RCC 7860 (cell line): ENCODE results near the gene KCNQ5.
"Not testable (repeated sequence)": the region's sequence is repeated elsewhere in the genome, so short reads cannot be mapped to it uniquely, and the experiment has no call there.

Experiments used
- DNase-seq: peaks from one replicate; pipeline ENCODE4 v3.0.0-alpha.2; 2015; ENCODE audit warnings: low spot score
- FAIRE-seq: peaks from 2 replicates; lab custom pipeline; 2012; peaks lifted over from hg19 to GRCh38; lab: Jason Lieb, UNC

Gene KCNQ5

DNA sequence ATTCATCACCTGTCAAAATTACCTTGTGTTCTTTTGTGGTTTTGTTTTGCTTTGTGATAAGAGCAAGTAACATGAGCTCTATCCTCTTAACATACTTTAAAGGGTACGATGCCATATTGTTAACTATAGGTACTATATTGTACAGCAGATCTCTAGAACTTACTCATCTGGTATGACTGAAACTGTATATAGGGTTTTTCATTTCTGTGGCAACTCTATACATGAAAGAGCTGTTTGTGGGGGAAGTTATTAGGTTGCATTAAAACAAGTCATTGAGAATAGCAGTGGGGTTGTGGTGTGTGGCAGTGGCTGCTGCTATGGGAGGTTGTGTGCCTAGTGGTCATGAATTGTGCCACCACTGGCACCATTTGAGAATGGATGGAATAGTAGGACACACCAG lies 268.4 kb downstream of the KCNQ5 start:
- DNase-seq = no peak
- FAIRE-seq = no peak

DNA sequence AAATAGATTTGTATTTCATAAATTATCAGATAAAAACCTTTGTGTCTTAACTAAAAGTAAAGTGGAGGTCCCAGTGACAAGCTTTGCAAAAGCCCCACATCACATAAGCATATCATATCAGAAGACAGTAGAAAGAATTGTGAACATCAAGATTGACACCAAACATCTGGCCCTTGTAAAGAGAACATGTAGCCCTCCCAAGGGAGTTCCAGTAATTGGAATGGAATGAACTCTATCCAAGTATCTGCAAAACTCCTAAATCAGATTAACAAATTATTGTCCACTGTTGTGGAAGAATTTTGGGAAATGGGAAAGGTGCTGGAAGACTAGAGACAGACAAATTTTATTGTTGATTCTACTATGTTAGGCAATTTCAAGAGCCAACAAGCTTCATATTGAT lies 268.8 kb downstream of the KCNQ5 start:
- FAIRE-seq (no peak), DNase-seq (no peak)

DNA sequence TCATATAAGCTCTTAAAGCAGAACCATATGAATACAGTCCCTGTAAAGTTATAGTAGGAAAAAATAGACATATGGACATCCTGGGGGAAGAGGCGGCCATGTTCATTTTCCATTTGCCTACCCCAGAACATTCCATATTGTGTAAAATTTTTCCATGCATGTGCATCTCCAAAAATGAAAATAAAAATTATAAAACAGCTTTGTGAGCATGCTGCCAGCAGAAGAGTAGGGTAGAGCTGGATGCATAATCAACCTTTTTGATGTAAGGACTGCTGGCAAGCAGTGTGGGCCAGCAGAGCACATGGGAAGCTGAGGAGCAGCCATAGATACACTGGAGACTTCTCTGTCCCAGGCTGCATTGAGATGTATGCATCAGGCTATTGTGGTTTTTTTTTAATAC lies 271.0 kb downstream of the KCNQ5 start:
- DNase-seq = no peak
- no peak for FAIRE-seq

DNA sequence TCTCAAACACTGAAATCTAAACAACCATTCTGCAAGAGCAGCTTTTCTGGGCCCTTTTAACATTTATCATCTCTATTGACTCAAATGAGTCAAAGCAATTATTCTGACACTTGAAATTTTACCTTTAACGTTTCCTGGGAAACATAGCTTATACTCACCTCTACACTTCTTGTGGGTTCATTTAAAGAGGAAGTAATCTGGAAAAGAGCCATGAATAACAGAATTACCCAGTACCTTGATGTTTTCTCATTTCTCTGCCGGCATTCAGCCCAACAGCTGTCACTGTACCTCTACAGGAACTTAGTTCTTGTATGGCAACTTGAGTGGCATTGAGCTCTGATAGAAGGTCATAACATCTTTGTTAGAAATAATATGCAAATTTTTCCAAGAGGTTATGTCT lies 272.2 kb downstream of the KCNQ5 start:
- DNase-seq (peak; percentile 27), FAIRE-seq (no peak)

DNA sequence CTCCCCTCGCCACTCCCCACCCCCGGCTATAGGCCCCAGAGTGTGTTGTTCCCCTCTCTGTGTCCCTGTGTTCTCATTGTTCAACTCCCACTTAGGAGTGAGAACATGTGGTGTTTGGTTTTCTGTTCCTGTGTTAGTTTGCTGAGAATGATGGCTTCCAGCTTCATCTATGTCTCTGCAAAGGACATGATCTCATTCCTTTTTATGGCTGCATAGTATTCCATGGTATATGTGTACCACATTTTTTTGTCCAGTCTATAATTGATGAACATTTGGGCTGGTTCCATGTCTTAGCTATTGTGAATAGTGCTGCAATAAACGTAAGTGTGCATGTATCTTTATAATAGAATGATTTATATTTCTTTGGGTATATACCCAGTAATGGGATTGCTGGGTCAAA lies 276.4 kb downstream of the KCNQ5 start:
- DNase-seq, FAIRE-seq: not testable (repeated sequence)

DNA sequence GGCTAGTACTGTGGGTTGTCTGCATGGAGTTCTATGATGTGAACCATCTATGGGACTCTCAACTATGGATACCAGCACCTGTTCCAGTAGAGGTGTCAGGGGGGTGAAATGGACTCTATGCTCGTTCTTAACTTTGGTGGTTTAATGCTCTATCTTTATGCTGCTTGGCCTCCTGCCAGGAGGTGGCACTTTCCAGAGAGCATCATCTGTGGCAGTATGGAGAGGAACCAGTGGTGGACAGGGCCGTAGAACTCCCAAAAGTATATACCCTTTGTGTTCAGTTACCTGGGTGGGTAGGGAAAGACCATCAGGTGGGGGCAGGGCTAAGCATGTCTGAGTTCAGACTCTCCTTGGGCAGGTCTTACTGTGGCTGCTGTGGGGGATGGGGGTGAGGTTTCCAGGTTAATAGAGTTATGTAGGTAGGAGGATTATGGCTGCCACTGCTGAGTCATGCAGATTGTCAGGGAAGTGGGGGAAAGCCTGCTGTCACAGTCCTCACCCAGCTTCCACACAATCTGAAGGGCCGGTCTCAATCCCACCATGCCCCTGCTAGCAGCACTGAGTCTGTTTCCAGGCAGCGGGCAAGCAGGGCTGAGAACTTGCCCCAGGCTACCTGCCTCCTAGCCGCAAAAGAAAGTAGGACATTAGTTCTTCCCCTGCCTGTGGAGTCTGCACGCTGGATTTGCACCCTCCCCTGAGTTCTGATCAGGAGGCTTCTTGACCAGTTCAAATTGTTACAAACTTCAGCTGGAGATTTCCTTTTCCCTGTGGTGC lies 284.0 kb downstream of the KCNQ5 start:
- no peak for FAIRE-seq
- DNase-seq = no peak

DNA sequence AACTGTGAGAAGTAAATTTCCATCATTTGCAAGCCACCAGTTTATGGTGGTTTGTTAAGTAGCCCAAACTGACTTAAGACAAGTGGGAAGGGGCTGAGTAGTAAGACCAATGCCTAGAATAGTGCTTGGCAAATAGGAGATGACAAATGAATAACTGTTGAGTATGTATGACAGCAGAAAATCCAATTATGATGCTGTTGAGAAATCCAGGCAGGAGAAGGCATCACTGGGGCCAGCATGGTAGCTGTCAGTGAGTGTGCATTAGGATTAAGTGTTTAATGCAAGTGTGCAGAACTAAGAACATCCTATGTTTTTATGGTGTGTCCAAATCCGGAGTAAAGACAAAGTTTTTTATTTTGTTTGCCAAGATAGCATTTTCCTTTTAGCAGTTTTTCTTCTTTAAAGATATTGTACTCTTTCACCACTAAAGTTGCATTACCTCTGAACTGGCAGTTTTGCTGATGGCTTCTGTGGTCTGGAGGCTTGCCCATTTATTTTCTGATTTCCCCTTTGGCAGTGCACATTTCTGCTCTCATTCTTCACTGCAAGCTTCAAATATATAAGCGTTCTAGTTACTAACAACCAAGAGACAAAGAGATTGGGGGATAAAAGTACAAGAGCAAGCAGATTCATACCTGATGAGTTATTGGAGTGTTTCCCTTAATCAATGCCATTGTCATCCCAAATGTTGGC lies 289.7 kb downstream of the KCNQ5 start:
- FAIRE-seq = no peak
- DNase-seq = no peak

DNA sequence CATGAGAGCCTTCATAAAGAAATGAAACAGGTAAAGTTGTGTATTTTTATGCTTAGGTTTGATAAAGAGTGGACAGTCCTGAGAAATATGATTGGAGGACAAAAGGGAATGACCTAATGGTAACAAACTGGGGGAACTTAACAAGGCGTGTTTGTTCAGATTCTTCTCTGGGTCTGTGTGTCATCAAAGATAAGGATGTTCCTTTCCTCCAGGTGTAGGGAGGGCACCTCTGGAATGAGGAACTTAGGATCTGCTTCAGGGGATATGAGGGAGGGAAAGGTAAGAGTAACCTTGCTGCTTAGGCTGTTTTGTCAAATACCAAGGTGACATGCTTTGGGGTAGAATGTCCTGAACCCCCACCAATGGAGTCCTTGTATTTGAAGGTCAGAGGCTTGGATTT lies 291.9 kb downstream of the KCNQ5 start:
- no peak for DNase-seq
- FAIRE-seq = no peak

DNA sequence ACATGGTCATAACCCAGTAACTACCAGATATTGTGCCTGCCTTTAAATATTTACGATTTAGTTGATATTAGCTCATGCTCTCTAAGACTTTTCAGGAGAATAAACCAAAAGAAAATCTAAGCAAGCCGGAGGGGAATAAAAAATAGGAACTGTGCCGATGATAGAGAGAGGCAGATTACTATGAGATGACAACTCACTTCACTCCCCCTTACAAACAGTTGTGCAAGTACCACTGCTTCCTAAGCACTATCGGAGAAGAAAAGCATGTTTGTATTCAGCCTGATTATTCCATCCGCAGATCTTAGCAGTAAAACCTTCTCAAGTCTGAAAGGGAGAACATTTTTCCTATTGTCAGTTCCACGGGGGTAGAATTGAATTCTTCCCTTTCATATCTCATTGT lies 294.4 kb downstream of the KCNQ5 start:
- no peak for DNase-seq
- FAIRE-seq = no peak

DNA sequence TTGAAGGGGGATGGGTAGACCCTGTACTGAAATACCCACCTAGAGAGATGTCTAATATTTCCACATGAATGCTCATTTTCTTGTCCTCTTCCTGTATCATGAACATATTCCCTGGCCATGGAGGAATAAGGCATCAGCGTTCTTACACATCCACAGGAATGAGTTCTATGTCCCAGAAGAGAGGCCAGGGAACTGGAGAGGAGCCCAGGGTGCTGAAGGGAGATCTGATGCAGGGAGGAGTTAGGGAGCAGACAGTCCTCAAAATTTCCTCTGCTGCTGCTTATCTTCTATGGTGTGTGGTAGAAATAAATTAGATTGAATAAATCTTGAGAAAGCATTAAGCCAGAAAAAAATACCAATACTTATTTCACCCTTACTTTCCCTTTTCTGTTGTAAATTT lies 295.0 kb downstream of the KCNQ5 start:
- no peak for DNase-seq
- FAIRE-seq = no peak

DNA sequence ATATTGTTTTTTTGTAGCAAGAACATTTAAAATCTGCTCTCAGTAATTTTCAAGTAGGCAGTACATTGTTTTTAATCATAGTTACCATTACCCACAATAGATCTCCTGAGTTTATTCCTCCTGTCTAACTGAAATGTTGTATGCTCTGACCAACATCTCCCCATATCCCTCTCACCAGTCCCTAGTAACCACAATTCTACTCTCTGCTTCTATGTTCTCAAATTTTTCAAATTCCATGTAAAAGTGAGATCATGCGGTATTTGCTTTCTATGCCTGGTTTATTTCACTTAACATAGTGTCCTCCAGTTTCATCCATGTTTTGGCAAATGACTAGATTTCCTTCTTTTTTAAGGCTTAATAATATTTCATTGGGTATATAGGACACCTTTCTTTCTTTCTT lies 300.5 kb downstream of the KCNQ5 start:
- FAIRE-seq (no peak), DNase-seq (peak; percentile 26)

DNA sequence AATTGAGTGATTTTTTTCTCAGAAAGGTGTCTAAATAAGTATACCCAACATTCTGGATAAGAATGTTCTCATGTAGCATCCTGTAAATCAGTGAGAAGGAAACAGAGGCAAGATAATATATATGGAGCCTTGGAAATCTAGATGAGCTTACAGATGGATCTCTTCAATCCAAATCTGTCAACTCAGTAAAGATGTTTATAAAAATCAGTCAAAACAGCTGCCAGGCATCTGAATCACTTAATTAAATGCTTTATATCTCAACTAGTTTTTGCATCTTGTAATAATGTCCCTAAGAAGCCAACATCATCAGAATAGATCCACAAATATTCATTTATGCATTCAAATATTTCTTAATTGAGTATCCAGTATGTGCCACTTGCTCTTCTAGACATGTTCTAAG lies 303.3 kb downstream of the KCNQ5 start:
- DNase-seq (no peak), FAIRE-seq (no peak)

DNA sequence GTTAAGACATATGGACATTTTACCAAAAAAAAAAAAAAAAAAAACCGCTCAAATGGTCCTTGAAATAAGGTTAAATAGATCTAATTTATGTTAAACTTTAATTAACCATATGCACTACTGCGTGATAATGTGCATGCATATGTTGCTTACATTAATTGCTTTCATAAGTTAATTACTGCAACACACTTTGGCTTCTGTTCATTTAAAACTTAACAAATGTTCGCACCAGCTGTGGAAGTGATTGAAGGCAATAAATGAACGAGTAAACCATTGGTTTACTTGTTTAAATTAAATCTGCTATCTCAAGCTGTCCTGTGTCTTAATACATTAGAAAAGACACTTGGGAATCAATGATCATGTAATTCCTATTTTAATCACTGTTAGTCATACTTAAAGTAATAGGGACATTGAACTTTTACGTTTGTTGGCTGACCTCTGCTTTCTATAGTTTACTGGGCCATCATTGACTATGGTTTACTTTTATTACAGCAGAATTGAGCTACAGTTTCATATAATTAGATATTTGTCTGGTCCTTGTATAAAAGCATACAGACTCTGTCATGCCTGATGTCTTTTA lies 308.8 kb downstream of the KCNQ5 start:
- no peak for FAIRE-seq
- DNase-seq = no peak

DNA sequence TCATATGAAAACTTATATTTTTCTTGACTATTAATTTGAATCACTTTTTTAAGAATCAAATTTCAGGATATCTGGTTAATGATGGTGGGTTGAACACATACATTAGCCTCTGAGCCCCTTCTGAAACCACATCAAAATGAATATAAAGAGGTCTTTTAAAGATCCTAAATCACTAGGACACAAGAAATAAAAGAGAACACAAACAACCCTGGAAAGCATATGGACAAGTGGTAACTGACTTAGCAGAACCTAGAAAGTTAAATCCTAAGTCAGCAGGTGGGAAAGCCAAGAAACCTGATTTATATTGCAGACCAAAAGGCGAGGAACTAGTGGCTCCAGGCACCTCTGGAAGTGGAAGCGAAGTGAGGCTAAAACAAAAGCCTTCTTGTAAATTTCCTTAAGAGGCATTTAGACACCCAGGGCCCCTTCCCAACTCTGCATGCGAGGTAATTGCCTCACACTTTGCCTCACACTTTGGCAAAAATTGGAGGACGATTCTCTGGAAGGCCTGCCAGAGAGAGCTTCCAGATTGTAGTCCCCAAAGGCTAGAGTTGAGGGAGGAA lies 309.5 kb downstream of the KCNQ5 start:
- FAIRE-seq (no peak), DNase-seq (no peak)

DNA sequence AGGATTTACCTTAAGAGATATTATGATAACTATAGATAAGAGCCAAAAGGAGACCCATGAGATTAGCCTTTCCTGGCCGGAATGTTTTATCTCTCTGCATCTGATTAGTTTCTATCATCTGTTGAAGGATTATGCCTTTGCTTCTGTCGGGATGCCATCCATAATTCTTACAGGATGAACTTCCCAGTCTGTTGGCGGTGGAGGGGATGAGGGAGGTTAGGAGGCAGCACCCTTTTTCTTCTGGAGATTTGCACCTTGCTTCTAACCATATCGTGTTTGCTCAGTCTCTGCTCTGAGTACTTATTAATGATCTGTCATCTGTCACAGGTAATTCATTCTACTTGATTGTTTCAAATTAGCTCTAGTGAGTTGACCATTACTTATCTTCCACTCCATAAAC lies 311.4 kb downstream of the KCNQ5 start:
- DNase-seq (no peak), FAIRE-seq (no peak)

DNA sequence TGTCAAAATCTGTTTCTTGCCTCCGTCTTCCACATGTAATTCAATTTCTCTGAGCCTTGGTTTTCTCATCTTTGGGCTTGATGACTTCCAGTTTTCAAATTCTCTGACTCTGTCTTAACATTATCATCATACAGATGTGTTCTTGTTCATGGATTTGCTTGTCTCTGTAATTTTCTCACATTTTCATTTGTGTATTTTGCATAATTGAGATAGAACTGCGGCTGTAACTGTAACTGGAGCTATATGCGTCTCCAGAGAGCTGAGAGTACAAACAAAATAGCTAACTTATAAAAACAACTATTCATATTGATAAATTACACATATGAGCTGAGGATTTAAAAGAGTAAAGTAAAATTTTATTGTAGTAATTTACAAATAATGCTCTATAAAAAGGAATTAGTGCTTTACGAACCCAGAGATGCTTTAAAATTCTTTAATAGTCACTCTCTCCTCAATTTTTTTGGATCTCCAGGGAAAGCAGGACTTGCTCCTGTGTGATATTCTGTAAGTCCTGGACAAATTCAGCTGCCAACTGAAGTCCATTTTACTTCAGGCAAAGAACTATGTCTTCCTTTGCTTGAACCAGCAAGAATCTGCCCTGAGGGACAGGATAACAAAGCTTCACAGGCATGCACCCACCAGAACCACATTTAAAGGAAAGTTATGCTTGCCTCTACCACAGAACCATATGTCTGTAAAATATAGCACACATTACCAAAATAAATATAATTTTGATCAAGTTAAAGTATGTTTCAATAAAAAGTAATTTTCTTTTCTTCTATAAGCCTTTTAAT lies 315.1 kb downstream of the KCNQ5 start:
- DNase-seq = no peak
- FAIRE-seq = no peak

DNA sequence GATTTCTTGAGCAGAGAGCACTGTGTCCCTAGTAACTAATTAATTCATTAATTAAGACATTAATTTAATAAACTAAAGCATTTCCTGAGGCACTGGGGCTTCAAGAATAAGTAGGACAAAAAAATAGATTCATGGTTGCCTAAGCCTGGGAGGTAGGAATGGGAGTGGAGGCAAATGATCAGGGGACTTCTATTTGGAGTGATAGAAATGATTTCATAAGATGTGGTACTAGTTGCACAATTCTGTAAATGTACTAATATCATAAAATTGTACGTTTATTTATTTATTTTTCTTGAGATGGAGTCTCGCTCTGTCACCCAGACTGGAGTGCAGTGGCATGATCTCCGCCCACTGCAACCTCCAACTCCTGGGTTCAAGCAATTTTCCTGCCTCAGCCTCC lies 316.2 kb downstream of the KCNQ5 start:
- FAIRE-seq (no peak), DNase-seq (no peak)

DNA sequence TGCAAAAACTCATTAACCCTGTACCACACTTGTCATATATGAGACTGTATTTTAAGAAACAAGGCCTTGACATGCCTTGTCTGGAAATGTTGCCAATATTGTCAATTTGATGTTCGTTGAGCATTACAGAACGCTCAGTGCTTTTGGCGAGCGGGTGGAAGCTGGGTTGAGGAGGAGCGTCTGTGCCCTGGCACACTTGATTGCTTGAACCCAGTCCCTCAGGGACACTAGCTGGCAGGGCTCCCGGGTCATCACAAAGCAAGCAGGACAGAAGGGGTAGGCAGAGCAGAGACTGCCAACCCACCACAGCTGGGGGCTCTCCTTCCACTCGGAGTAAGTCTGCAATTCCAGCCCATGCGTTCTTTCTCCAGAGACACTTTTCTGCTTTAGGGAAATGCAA lies 317.1 kb downstream of the KCNQ5 start:
- no peak for DNase-seq
- no peak for FAIRE-seq

DNA sequence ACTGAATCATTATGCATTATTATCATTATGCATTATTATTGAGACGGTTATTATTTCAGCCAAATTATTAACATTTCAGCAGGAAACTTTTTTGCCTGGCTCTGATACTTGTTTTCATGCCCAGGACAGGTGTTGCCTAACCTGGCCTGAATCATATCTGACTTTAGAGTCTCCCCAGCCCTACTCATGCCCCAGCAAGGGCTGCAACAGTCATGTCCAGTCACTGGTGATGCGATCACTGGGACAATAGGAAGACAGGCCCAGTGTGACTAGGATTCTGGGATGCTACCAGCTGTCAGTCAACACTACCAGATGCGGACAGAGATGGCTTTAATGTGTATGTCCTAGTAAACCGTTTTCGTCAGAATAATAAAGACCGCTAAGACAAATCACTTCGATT lies 318.4 kb downstream of the KCNQ5 start:
- no peak for DNase-seq

DNA sequence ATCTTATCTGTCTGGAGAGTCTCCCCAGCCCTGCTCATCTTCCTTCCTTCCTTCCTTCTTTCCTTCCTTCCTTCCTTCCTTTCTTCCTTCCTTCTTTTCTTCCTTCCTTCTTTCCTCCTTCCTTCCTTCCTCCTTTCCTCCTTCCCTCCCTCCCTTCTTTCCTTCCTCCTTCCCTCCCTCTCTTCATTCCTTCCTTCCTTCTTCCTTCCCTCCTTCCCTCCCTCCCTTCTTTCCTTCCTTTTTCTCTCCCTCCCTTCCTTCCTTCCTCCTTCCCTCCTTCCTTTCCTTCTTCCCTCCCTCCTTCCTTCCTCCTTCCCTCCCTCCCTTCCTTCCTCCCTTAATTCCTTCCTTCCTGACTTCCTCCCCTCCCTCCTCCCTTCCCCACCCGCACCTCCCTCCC lies 319.4 kb downstream of the KCNQ5 start:
- no peak for FAIRE-seq

More for the DNA sequence above, 318.4 kb downstream of the KCNQ5 start:
- no peak for FAIRE-seq

DNA sequence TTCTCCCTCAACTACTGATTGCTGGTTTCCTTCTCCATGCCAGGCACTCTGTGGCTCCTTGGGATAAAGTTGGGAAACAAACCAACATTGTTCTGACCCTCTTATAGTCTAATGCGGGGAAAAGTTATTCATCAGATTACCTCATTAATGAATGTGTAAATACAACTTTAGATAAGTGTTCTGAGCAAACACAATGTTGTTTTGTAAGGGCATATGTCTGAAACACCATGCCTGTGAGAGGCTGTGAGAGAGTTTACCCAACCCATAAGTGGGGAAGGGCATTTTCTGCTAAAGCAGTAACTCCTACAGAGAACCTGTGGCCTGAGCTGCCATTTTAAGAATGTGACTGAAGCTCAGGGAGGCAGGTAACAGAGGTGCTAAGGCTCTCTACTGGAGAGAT lies 319.9 kb downstream of the KCNQ5 start:
- DNase-seq = no peak
- FAIRE-seq = no peak

More for the DNA sequence above, 319.4 kb downstream of the KCNQ5 start:
- DNase-seq = no peak
